GM10248 (cell line): ENCODE results near the gene SEMA6A.

Experiments
- CTCF ChIA-PET: fragments of 300-600 bp; sonication (Branson Sonifier 250); formaldehyde crosslinking; extraction: SDS; loops from one replicate; lab custom pipeline; 2021; ENCODE audit warnings: antibody characterized with exemption; lab: Yijun Ruan, JAX
- POLR2A ChIA-PET: fragments of 350-650 bp; sonication (Branson Sonifier 250); formaldehyde crosslinking; extraction: SDS; loops from one replicate; lab custom pipeline; 2020; ENCODE audit warnings: antibody characterized with exemption; lab: Yijun Ruan, JAX
- DNase-seq: peaks from one replicate; pipeline ENCODE4 v3.0.0; 2012; ENCODE audit errors: extremely low spot score
- CTCF ChIP-seq: IDR thresholded peaks from 2 replicates; pipeline ENCODE4 v1.5.1; 2012; ENCODE audit warnings: mild to moderate bottlenecking, low read depth; ENCODE audit errors: extremely low read depth, missing control alignments, control extremely low read depth

SEMA6A gene

GRCh38 chr5:116507051-116507537 lies 67.5 kb downstream of the SEMA6A start:
- ChIA-PET POLR2A (no interaction called here), CTCF (interaction anchor here (1.0 to 1.4 kb wide), 3 partner anchors 9 to 370 kb away, joined by 3 to 5 read pairs (median 4); no protein-coding TSS in a partner anchor)
- no peak for TF ChIP-seq CTCF
- no peak for DNase-seq

GRCh38 chr5:116506488-116506887 lies 68.1 kb downstream of the SEMA6A start:
- ChIA-PET CTCF (interaction anchor here (1.0 to 1.4 kb wide), 3 partner anchors 9 to 369 kb away, joined by 3 to 5 read pairs (median 4); no protein-coding TSS in a partner anchor), POLR2A (no interaction called here)
- no peak for DNase-seq
- no peak for TF ChIP-seq CTCF

GRCh38 chr5:116504593-116505166 lies 69.9 kb downstream of the SEMA6A start:
- no peak for TF ChIP-seq CTCF
- CTCF ChIA-PET, result interaction anchor here (1.3 kb wide), 1 partner anchor 25 kb away, joined by 3 read pairs; no protein-coding TSS in a partner anchor
- POLR2A ChIA-PET, result no interaction called here
- no peak for DNase-seq

- CTCF ChIA-PET, result no interaction called here
- no peak for TF ChIP-seq CTCF
- DNase-seq, result no peak
- POLR2A ChIA-PET, result no interaction called here
These were observed 72.0 kb downstream of the SEMA6A start for GRCh38 chr5:116502616-116503015.

GRCh38 chr5:116502138-116502537 lies 72.5 kb downstream of the SEMA6A start:
- no peak for DNase-seq
- CTCF ChIA-PET, result interaction anchor here (2.2 kb wide), 1 partner anchor 10 kb away, joined by 7 read pairs; no protein-coding TSS in a partner anchor
- POLR2A ChIA-PET, result no interaction called here

GRCh38 chr5:116498503-116499048 lies 76.0 kb downstream of the SEMA6A start:
- POLR2A ChIA-PET, result no interaction called here
- no peak for TF ChIP-seq CTCF
- CTCF ChIA-PET, result interaction anchor here (0.9 to 1.5 kb wide), 2 partner anchors 10 to 14 kb away, joined by 3 to 4 read pairs; no protein-coding TSS in a partner anchor
- no peak for DNase-seq

More at GRCh38 chr5:116502138-116502537, 72.5 kb downstream of the SEMA6A start:
- no peak for TF ChIP-seq CTCF
